Astrocyte of the cerebellum (primary cell): ENCODE measurements around the gene EPAS1.

Experiments used
- DNase-seq: peaks from one replicate; pipeline ENCODE4 v3.0.0-alpha.2; 2011; ENCODE audit warnings: low read depth
- H3K4me3 ChIP-seq: 2 replicates; pipeline ENCODE4 v1.5.1; 2011; ENCODE audit warnings: mild to moderate bottlenecking, low read depth, low read length, moderate library complexity
- CTCF ChIP-seq: IDR thresholded peaks from 2 replicates; pipeline ENCODE4 v1.5.1; 2012; ENCODE audit warnings: low read length, low read depth, moderate library complexity, mild to moderate bottlenecking; ENCODE audit errors: missing control alignments
- in situ Hi-C: cut with HindIII; loops from 2 replicates; pipeline ENCODE4 v1.10.0; 2017; ENCODE audit warnings: low sequenced_read_pairs

The EPAS1 gene

GRCh38 chr2:46334389-46335271 is 37.4 kb downstream of the EPAS1 start:
- no peak for DNase-seq
- in situ Hi-C loops, result no loop called here
- H3K4me3 ChIP-seq, result no peak overlapping the region
- TF ChIP-seq CTCF, result no peak

GRCh38 chr2:46335391-46336282 is 38.4 kb downstream of the EPAS1 start:
- no peak for TF ChIP-seq CTCF
- in situ Hi-C loops, result no loop called here
- no peak for DNase-seq
- no peak overlapping the region for H3K4me3 ChIP-seq

GRCh38 chr2:46336283-46336959 is 39.2 kb downstream of the EPAS1 start:
- in situ Hi-C loops, result no loop called here
- no peak for TF ChIP-seq CTCF
- no peak overlapping the region for H3K4me3 ChIP-seq
- DNase-seq, result no peak

GRCh38 chr2:46337208-46337994 is 40.2 kb downstream of the EPAS1 start:
- peak; percentile 5 for TF ChIP-seq CTCF
- no peak for DNase-seq
- H3K4me3 ChIP-seq, result no peak overlapping the region
- in situ Hi-C loops, result no loop called here

- H3K4me3 ChIP-seq, result no peak overlapping the region
- in situ Hi-C loops, result no loop called here
- TF ChIP-seq CTCF, result no peak
- DNase-seq, result no peak
These were observed 41.5 kb downstream of the EPAS1 start for GRCh38 chr2:46338674-46339073.
